Activated CD4-positive, alpha-beta T cell treated with anti-CD3 and anti-CD28 coated beads, Interleukin-2, amount 50 U/mL, for 16 hours (primary cell): ENCODE measurements around the gene CAMK2N1.

ENCODE experiments used
- DNase-seq: peaks from one replicate; pipeline ENCODE4 v3.0.0-alpha.2; 2020

Gene CAMK2N1

GRCh38 chr1:20496241-20496661 lies 10.2 kb upstream of the CAMK2N1 start:
- peak; percentile 51 for DNase-seq

- no peak for DNase-seq
Observed at GRCh38 chr1:20495661-20496060, 9.7 kb upstream of the CAMK2N1 start.

GRCh38 chr1:20494609-20495311 lies 8.8 kb upstream of the CAMK2N1 start:
- DNase-seq, result no peak

DNA sequence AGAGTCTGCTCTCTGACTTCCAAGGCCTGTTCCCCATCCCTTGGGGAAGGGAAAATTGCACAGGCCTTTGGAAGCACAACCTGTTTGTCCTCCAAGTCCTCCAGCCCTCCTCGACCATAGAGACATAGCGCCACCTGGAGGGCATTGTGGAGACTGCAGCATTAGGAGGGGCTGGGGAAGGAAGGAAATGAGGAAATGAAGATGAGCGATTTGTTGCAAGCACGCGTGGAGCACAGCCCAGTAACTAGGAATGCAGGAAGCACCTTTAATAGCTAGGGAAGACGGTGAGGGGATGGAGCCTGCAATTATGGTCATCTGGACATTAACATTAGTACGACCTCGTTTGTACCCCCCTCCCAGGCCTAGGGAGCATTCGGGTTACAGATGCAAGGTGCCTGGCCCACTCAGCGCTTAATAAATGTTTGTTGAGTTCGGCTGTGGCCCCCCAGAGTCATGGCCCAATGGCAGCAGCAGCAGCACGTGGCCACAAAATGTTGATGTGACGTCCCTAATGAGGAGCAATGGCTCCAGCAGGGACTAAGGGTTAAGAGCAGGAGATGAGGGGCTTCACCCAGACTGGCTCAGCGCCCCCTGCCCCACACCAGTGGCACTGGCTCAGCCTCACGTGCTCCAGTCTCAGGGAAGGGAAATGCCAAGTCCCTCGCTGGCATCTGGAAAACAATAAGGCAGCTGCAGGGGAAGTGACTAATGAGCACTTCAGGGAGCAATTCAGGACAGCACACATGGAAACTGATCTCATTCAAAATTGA lies 8.0 kb upstream of the CAMK2N1 start:
- DNase-seq, result peak; percentile 75

- DNase-seq, result no peak
Observed at GRCh38 chr1:20493309-20493708, 7.3 kb upstream of the CAMK2N1 start.

GRCh38 chr1:20492751-20493150 lies 6.7 kb upstream of the CAMK2N1 start:
- no peak for DNase-seq

DNA sequence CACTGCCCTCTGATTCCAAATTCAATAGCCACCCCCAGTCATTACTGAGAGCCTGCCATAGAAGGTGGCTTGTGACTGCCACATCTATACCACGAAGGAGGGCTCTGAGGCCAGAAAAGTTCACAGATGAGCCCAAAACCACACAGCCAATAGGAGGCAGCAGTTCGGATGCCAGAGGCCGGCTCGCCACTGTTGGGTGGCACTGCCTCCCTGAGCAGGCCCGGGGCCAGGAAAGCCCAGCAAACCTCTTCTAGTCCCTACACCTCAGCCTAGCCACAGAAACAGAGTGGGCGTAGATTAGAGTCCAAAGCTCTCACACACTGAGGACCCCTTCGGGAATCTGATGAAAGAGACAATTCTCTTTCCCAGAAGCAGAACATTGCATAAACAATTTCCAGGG lies 5.9 kb upstream of the CAMK2N1 start:
- no peak for DNase-seq

- no peak for DNase-seq
Observed at GRCh38 chr1:20491178-20491577, 5.2 kb upstream of the CAMK2N1 start.

DNA sequence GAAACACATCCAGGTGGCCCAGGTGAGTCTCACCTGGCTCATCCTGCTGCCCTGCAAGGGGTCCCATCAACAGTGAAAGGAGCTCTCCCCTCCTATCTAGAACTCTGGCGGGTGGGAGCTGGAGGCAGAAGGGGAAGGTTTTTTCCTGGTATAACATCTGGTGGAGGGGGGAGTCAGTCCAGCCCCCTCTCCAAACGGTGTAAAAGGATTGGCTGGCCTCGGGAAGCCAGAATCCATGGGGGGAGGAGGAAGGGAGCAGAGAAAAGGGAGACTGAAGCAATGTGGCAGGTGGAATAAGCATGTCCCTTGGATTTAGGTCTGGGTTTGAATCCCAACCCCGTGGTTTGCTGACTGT lies 1.2 kb upstream of the CAMK2N1 start:
- no peak for DNase-seq

GRCh38 chr1:20486457-20487235 lies 636 bp upstream of the CAMK2N1 start:
- no peak for DNase-seq

DNA sequence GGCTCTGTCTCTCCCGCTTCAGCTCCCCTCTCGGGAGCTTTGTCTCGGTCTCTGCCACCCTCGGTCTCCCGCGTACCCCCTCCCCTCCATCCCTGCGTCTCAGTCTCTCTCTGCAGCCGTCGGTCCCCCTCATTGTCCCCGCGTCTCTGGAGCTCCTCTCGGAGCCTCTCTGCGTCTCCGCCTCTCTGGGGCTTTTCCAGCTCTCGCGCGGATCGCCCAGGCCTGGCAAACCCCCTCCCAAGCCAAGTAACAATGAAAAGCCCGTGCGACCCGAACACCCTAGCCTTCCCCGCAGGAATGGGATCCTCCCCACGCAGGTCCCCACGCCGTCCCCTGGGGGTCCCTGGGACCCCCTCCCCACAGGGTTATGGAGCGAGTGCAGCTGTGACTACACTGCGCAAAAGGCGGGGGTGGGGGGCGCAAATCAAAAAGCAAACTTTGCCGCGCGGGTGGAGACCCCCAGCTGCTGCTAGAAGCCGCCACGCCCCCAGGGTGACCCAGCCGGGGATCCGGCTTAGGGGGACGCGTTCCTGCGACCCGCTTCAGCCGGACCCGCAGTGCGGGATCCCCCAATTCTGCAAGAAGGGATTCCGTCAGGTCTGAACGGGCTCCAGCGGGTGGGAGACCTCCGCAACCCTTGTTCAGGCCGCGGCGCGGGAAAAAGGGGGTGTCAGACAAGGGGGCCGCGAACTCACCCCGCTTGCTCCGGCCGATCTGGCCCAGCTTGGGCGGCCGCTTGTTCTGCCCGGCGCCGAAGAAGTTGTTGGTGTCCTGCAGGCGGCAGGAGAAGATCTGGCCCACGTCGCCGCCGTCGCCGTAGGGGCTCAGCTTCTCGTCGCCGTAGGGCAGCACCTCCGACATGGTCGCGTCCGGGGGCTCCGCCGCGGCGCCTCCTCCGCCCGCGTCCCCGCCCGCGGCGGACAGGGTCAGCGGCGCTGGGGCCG lies 1.2 kb downstream of the CAMK2N1 start:
- no peak for DNase-seq

- no peak for DNase-seq
Observed at GRCh38 chr1:20483833-20484518, 2.0 kb downstream of the CAMK2N1 start.

DNA sequence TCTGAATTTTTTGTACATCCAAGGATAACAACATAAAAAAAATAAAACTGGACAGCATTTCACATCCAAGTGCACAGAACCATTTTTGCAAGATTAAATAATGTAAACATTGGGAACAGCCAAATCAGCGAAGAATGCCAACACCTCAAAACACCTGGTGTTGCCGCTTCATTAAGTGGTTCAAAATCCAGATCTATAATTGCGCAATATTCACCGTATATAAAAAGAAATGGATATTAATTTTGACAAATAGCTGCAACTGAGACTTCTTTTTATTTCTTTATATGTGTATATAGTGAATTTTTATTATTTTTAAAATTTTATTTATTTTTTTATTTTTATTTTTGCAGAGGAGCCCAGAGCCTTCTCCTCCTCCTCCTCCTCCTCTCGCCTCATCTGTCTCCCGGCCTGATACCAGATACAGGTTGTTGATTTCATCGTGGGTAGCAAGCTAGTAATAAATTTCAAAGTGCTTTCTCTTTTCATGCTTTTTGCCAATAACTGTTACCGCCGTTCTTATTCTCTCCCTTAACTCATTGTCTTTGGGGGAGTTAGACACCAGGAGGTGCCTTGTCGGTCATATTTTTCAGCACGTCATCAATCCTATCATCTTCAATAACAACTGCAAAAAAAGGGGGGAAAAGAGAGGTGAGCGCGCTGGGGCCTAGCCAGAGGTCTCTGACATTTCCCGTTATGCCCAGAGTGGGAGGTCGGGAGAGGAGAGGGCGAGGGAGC lies 2.7 kb downstream of the CAMK2N1 start:
- DNase-seq, result no peak

DNA sequence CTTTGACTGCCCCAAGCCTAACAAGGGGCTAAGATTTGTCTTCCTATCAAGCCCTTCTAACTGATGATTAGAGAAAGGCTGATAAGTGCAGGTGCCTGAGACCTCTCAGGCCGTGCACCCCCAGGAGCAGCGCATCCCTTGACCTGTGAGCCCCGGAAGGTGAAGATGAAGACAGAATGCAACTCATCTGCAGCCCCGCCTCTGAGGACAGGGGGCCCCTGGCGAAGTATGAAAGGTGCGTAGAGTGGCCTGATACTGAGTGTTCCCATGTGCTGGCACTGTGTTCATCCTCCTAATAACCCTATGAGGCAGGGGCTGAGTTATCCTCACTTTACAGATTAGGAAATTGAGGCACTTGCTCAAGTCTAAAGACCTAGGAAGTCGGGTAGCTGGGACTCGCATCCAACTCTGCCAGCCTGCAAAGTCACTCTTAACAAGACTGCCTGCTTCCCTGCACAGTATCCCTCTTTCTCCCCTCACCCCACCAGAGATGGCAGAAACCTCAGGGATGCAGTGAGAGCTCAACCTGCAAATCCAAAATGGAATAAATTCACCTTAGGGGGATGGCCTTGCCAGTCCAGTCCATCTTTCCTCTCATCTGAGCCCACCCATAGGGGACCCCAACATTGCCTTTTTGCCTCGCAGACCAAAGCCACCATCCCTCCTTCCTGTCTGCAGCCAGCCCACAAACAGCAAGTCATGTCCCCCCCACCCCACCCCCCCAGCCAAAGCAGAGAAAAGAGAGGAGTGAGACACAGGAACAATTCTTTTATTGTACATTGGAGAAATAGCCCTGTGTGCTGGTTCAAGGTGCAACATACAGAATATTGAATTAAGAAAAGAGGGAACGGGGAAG lies 4.1 kb downstream of the CAMK2N1 start:
- DNase-seq, result no peak

- no peak for DNase-seq
Observed at GRCh38 chr1:20480951-20481617, 4.9 kb downstream of the CAMK2N1 start.

- no peak for DNase-seq
Observed at GRCh38 chr1:20480243-20480944, 5.6 kb downstream of the CAMK2N1 start.

GRCh38 chr1:20479840-20480239 lies 6.2 kb downstream of the CAMK2N1 start:
- DNase-seq, result no peak

- no peak for DNase-seq
Observed at GRCh38 chr1:20478057-20478635, 7.9 kb downstream of the CAMK2N1 start.
